ENCODE data around the gene CYSTM1.
"Not testable (repeated sequence)": the region's sequence is repeated elsewhere in the genome, so short reads cannot be mapped to it uniquely, and the experiment has no call there.

The CYSTM1 gene

DNA sequence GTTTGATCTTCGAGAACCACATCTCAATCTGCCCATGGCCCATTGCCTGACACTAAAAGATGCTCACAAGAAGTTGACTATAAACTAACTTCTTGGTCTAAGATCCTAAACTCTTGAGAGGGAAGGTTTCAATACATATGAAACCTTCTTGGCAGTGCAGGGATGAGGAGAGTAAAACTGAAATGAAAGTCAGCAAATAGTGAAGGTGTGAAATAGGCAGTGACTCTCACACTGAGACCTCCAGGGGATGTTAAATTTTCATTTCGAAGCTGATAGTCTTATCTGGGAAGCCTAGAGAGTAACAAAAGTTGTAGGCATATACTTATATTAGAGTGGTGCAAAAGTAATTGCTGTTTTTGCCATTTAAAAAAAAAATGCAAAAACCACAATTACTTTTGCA lies 974 bp upstream of the CYSTM1 start:
- in situ Hi-C loops (cut with MboI; ENCODE audit: low sequenced_read_pairs): loop anchor here (25.0 kb wide), 1 partner anchor 112 kb away; no protein-coding TSS in a partner anchor

DNA sequence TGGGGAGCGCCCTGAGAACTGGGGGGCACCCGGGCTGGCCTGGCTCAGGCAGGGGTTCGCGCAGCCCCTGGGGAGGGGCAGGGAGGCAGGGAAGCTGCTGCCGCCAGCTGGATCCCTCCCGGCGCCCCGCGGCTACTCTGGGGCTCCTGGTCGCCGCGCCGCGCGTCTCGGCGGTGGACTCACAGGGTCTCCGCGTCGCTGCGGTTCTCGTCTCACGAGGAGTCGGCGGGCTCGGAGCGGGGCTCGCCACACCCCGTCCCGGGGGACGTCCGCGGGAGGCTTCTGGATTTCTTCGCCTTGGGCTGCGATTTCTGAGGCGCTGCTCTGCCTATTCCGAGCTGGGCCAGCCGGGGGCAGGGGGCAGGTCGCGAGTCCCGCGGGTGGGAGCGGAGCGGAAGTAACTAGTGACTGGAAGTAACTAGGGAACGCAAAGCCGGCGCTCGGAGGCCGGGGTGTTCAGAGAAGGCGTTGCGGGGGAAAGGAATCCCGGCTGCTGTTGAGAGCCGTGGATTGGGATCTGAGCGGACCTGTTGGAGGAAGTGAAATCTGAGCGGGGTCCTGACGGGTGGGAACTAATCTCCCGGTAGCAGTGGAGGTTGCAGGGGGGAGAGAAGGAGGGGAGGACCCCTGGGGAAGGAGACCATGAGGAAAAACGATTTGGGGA lies 511 bp downstream of the CYSTM1 start:
- in situ Hi-C loops (cut with MboI; ENCODE audit: low sequenced_read_pairs): no loop called here

GRCh38 chr5:140176031-140176387 lies 1.0 kb downstream of the CYSTM1 start:
- in situ Hi-C loops (cut with MboI; ENCODE audit: low sequenced_read_pairs): no loop called here

DNA sequence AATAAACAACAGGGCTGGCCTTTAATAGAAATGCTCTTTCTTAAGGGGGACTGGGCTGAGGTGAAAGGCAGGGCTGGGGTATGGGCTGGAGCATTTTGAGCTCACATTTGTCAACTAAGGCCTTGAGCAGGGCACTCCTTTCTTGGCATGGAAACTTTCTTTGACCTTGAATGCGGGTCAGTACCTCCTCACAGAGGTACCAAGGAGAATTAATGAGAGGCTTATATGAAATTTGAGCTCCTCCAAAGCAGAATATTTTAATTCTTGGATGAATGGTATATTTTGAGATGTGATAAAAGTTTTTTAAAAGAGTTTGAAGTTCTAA lies 3.1 kb downstream of the CYSTM1 start:
- in situ Hi-C loops (cut with MboI; ENCODE audit: low sequenced_read_pairs): no loop called here

- in situ Hi-C loops (cut with MboI; ENCODE audit: low sequenced_read_pairs): no loop called here
Observed at GRCh38 chr5:140178482-140179116, 3.6 kb downstream of the CYSTM1 start.

GRCh38 chr5:140181002-140181483 lies 6.1 kb downstream of the CYSTM1 start:
- in situ Hi-C loops (cut with MboI; ENCODE audit: low sequenced_read_pairs): no loop called here

DNA sequence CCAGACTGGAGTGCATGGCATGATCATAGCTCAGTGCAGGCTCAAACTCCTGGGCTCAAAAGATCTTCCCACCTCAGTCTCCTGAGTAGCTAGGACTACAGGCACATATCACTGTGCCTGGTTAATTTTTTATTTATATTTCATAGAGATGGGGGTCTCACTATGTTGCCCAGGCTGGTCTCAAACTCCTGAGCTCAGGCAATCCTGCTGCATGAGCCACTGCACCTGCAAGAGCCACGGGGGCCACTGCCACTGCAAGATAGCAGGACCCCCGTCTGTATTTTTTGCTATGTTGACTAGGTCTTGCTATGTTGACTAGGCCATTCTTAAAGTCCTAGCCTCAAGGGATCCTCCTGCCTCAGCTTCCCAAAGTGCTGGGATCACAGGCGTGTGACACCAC lies 6.5 kb downstream of the CYSTM1 start:
- in situ Hi-C loops (cut with MboI; ENCODE audit: low sequenced_read_pairs): no loop called here

GRCh38 chr5:140182075-140182711 lies 7.2 kb downstream of the CYSTM1 start:
- in situ Hi-C loops (cut with MboI; ENCODE audit: low sequenced_read_pairs): no loop called here

GRCh38 chr5:140182803-140183367 lies 7.9 kb downstream of the CYSTM1 start:
- in situ Hi-C loops (cut with MboI; ENCODE audit: low sequenced_read_pairs): no loop called here

- in situ Hi-C loops (cut with MboI; ENCODE audit: low sequenced_read_pairs): no loop called here
Observed at GRCh38 chr5:140185409-140185808, 10.4 kb downstream of the CYSTM1 start.

GRCh38 chr5:140186267-140186671 lies 11.3 kb downstream of the CYSTM1 start:
- in situ Hi-C loops (cut with MboI; ENCODE audit: low sequenced_read_pairs): no loop called here

DNA sequence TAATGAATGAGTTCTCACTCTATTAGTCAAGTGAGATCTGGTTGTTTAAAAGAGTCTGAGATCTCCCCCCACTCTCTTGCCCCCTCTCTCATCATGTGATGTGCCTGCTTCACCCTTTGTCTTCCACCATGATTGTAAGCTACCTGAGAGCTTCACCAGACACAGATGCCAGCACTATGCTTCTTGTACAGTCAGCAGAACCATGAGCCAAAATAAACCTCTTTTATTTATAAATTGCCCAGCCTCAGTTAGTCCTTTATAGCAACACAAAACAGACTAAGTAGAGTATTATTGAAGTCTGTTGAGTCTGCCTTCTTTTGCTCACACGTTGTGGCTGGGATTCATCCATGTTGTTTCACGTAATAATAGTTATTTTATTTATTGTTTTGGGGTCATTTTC lies 14.3 kb downstream of the CYSTM1 start:
- in situ Hi-C loops (cut with MboI; ENCODE audit: low sequenced_read_pairs): no loop called here

- in situ Hi-C loops (cut with MboI; ENCODE audit: low sequenced_read_pairs): no loop called here
Observed at GRCh38 chr5:140189977-140190871, 15.2 kb downstream of the CYSTM1 start.

GRCh38 chr5:140190872-140191218 lies 15.9 kb downstream of the CYSTM1 start:
- in situ Hi-C loops (cut with MboI; ENCODE audit: low sequenced_read_pairs): no loop called here

- in situ Hi-C loops (cut with MboI; ENCODE audit: low sequenced_read_pairs): no loop called here
Observed at GRCh38 chr5:140192715-140193430, 17.9 kb downstream of the CYSTM1 start.

- in situ Hi-C loops (cut with MboI; ENCODE audit: low sequenced_read_pairs): no loop called here
Observed at GRCh38 chr5:140194662-140195061, 19.7 kb downstream of the CYSTM1 start.

DNA sequence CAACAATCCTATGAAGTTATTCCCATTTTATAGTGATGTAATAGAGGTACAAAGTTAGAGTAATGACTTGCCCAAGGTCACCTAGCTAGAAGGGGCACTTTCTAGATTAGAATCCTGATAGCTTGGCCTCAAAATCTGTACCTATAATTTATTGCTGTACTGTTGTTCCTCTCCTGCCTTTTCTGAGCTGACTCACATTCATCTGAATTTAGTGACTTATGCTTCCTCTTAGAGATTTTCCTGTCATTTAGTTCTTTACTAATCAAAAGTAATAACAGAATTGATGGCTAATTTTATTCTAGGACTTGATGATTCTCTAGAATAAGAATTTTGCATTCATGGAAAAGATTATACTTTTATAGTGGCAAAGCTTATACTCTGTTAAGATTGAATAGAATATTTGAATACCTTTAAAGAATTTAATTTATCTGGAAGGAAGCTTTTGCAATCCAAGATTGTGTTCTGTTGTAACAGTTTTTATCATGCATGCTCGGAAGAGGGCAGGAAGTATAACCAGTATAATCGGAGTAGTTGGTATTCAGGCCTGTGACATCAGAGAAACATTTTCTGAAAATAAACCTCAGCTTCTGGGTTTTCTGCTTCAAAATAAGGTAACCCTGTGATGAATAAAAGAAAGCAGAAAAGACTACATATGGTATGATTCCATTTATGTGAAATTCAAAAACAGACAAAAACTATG lies 21.3 kb downstream of the CYSTM1 start:
- in situ Hi-C loops (cut with MboI; ENCODE audit: low sequenced_read_pairs): no loop called here

DNA sequence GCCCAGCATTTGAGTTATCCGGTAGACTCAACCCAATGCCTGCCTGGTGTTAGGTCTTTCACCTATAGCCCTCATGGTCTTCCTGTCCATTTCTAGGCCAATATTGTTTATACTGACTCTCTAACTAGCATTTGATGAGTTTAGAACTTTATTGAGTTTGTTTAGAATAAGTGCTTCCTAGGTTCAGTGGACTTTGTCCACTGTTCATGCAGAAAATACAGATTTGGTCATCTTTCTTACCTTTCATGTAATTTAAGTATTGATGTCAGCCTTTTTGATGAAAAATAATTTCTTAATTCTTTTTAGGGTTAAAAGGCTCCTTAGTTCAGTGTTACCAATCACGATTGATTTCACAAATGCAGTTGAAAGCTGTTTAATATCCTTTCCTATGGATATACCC lies 22.0 kb downstream of the CYSTM1 start:
- in situ Hi-C loops (cut with MboI; ENCODE audit: low sequenced_read_pairs): no loop called here

DNA sequence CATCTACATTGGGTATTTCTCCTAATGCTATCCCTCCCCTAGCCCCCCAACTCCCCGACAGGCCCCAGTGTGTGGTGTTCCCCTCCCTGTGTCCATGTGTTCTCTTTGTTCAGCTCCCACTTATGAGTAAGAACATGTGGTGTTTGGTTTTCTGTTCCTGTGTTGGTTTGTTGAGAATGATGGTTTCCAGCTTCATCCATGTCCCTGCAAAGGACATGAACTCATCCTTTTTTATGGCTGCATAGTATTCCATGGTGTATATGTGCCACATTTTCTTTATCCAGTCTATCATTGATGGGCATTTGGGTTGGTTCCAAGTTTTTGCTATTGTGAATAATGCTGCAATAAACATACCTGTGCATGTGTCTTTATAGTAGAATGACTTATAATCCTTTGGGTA lies 23.9 kb downstream of the CYSTM1 start:
- in situ Hi-C loops (cut with MboI; ENCODE audit: low sequenced_read_pairs): not testable (repeated sequence)

DNA sequence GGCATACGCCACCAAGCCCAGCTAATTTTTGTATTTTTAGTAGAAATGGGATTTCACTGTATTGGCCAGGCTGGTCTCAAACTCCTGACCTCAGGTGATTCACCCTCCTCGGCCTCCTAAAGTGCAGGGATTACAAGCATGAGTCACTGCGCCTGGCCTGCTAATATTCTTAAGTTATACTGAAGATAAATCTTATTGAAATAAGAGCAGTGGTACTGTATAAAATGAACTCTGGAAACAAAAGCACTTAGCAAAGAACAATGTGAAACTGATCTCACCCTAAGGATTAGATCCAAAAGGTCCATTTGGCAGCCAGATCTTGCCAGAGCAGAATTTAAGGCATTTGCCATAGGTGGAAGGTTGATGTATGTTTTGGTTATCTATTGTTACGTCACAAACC lies 27.1 kb downstream of the CYSTM1 start:
- in situ Hi-C loops (cut with MboI; ENCODE audit: low sequenced_read_pairs): no loop called here
